ENCODE data around the gene TANC1.

Gene TANC1

DNA sequence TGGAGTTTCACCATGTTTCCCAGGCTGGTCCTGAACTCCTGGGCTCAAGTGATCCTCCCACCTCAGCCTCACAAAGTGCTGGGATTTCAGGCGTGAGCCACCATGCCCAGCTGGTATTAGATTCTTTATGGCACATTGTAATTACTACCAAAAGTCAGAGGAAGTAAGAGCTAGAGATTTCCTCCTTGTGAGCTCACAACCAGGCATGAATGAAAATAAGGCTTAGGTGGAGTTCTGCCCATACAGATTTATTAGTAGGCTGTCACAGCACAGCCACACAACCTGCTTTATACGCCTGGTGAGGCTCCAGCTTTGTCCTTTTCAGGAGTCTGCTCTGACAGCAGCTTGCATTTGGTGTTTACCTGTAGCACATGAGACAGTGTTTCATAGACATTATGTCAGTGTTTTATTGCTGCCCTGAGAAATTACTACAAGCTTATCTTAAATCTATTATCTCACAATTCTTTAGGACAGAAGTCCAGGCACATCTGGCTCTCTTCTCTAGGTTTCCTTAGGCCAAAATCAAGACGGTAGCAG, 156.6 kb downstream of the TANC1 start:
- H3K4me3 ChIP-seq (ENCODE audit: low read depth, low read length) = no peak overlapping the region
- TF ChIP-seq, protein P1, sequence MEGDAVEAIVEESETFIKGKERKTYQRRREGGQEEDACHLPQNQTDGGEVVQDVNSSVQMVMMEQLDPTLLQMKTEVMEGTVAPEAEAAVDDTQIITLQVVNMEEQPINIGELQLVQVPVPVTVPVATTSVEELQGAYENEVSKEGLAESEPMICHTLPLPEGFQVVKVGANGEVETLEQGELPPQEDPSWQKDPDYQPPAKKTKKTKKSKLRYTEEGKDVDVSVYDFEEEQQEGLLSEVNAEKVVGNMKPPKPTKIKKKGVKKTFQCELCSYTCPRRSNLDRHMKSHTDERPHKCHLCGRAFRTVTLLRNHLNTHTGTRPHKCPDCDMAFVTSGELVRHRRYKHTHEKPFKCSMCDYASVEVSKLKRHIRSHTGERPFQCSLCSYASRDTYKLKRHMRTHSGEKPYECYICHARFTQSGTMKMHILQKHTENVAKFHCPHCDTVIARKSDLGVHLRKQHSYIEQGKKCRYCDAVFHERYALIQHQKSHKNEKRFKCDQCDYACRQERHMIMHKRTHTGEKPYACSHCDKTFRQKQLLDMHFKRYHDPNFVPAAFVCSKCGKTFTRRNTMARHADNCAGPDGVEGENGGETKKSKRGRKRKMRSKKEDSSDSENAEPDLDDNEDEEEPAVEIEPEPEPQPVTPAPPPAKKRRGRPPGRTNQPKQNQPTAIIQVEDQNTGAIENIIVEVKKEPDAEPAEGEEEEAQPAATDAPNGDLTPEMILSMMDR (IDR thresholded peaks at IDR 0.05; ENCODE audit: low read depth, low read length, missing control alignments) = no peak
- no peak for DNase-seq (ENCODE audit: low read depth)

DNA sequence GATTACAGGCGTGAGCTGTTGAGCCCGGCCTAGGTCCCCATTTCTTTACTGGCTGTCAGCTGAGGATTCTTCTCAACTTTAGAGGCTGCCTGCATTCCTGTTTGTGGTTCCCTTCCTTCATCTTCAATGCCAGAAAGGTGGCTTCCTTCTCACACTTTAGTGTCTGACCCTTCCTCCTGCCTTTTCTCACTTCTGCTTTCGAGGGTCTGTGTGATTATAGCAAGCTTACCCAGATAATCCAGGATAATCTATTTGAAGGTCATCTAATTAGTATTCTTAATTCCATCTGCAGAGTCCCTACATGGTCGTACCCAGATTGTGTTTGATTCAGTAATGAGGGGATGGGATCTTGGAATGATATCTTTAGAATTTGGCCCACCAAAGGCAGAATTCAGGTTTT, 157.4 kb downstream of the TANC1 start:
- TF ChIP-seq, protein P1 (IDR thresholded peaks at IDR 0.05; ENCODE audit: low read depth, low read length, missing control alignments) = no peak
- H3K4me3 ChIP-seq (ENCODE audit: low read depth, low read length) = no peak overlapping the region
- no peak for DNase-seq (ENCODE audit: low read depth)

DNA sequence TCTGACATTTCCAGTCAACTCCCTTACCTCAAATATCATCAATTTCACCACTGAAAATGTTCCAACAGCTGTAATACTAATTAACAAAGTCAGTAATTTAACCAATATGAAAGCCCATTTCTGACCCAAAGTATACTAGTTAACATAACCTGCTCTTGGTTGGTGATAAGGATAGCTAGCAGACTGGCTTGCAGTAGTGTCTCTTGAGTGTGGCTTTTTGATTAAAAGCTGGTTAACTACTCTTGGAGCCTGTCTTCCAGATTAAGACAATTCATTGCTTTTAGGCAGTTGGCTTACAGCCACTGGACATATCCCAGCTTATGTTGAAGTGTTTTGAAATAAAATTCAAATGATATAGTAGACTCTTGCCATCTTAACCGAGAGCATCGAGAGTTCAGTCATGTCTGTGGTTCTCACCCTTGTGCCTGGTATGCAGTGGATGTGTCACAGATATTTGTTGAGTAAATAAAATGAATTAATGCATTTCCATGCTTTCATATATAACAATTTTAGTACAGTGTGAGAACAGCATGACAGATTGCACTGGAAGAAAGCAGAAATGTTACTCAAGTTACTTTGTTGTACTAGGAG, 158.1 kb downstream of the TANC1 start:
- no peak overlapping the region for H3K4me3 ChIP-seq (ENCODE audit: low read depth, low read length)
- no peak for DNase-seq (ENCODE audit: low read depth)
- TF ChIP-seq, protein P1 (IDR thresholded peaks at IDR 0.05; ENCODE audit: low read depth, low read length, missing control alignments) = no peak

DNA sequence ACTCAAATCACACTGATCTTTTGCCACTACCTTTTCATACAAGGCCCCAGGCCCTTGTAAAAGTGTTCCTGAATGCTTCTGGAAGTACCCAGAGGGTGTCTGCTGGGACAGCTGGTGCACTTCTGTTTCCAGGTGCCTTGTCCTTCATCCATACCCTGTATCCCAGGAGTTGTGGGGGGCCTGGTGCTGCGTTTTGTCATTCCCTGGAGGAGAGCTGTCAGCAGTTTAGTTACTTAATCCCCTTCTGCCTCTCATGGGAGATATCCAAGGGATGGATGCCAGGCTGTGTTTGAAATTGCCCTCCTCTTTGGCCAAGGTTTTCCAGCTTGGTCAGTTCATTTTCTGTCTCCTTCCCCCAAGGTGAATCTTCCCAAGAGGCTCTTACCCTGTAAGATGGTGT, 159.8 kb downstream of the TANC1 start:
- TF ChIP-seq, protein P1 (IDR thresholded peaks at IDR 0.05; ENCODE audit: low read depth, low read length, missing control alignments) = no peak
- no peak for DNase-seq (ENCODE audit: low read depth)
- no peak overlapping the region for H3K4me3 ChIP-seq (ENCODE audit: low read depth, low read length)

DNA sequence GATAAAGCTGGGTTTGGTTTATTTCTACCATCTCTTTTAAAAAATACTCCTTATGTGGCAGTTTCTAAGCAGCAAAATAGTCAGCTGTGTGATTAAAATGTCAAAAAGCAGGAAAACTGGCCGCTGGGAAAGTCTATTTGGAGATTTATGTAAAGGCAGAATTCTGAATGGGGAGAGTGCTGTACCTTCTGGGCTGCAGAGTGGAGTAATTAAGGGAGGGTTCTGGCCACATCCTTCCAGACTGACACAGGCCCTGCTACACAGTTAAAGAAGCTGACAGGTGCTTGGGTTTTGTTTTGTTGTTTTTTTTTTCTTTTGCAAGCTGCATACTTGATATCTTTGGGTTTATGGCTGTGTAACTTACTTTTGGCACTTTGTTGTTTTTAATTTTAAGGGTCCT, 160.8 kb downstream of the TANC1 start:
- no peak for DNase-seq (ENCODE audit: low read depth)
- no peak overlapping the region for H3K4me3 ChIP-seq (ENCODE audit: low read depth, low read length)
- TF ChIP-seq, protein P1 (IDR thresholded peaks at IDR 0.05; ENCODE audit: low read depth, low read length, missing control alignments) = no peak

DNA sequence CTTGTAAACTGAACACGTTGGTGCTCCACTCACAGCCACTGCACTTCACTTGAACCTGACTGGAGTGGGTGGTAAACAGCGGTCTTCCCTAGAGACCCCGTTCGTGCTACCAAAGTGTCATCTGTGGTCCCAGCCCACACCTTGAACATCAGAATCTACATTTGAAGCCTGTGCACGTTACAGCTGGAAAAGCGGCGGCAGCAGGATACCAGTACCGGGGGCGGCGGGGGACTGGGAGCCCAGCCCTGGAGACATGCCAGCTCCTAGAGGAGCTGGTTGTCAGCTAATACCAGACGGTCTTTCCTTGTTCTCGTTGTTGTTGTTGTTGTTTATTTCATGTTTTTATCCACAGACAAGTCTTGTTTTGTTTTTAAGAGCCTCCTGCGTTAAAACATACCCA, 161.4 kb downstream of the TANC1 start:
- no peak for DNase-seq (ENCODE audit: low read depth)
- TF ChIP-seq, protein P1 (IDR thresholded peaks at IDR 0.05; ENCODE audit: low read depth, low read length, missing control alignments) = no peak
- no peak overlapping the region for H3K4me3 ChIP-seq (ENCODE audit: low read depth, low read length)

DNA sequence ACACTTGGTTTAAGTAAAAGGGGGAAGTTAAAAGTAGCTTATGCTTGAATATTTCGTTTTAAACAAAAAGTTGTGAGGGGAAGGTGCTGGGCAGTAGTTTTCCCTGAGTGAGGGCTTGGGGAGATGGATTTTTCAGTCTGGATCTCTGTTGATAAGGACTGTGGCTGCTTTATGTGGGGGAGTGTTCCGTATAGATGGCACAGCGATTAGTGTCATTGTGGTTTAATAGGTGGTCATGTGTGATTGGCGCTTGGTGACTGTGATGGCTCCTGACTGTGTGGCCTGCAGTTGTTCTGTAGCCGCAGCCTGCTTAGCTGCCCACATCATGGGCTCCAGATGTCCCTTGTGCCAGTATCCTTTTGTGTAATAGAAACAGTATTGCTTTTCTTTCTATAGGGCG, 161.9 kb downstream of the TANC1 start:
- DNase-seq (ENCODE audit: low read depth) = no peak
- TF ChIP-seq, protein P1 (IDR thresholded peaks at IDR 0.05; ENCODE audit: low read depth, low read length, missing control alignments) = no peak
- H3K4me3 ChIP-seq (ENCODE audit: low read depth, low read length) = no peak overlapping the region

Measured in GM12864 (cell line).